RWPE2 (cell line): ENCODE results near the gene XK.

Experiments
- ATAC-seq: fragments of 200-7000 bp; cut with Tn5 transposase; 3 replicates; pipeline ENCODE4 v1.9.1; 2021; ENCODE audit warnings: low read depth
- DNase-seq: peaks from one replicate; pipeline ENCODE4 v3.0.0-alpha.2; 2020; ENCODE audit warnings: low spot score
- H3K27ac ChIP-seq: fragments of 450-650 bp; 2 replicates; pipeline ENCODE4 v1.5.1; 2017; ENCODE audit warnings: mild to moderate bottlenecking; ENCODE audit not compliant: poor library complexity, severe bottlenecking
- H3K27me3 ChIP-seq: fragments of 250-450 bp; sonication (Bioruptor Pico); 2 replicates; pipeline ENCODE4 v1.5.1; 2021; ENCODE audit warnings: mild to moderate bottlenecking, moderate library complexity; ENCODE audit not compliant: insufficient read depth, poor library complexity, severe bottlenecking
- H3K36me3 ChIP-seq: fragments of 250-450 bp; sonication (Bioruptor Pico); 2 replicates; pipeline ENCODE4 v1.5.1; 2020; ENCODE audit warnings: low read depth, mild to moderate bottlenecking, moderate library complexity
- H3K4me1 ChIP-seq: fragments of 250-450 bp; sonication (Bioruptor Pico); 2 replicates; pipeline ENCODE4 v1.5.1; 2021; ENCODE audit warnings: mild to moderate bottlenecking, moderate library complexity; ENCODE audit not compliant: insufficient read depth, poor library complexity, severe bottlenecking
- H3K4me3 ChIP-seq: fragments of 250-450 bp; sonication (Bioruptor Pico); 2 replicates; pipeline ENCODE4 v1.5.1; 2021; ENCODE audit warnings: mild to moderate bottlenecking, moderate library complexity; ENCODE audit not compliant: severe bottlenecking
- H3K9me3 ChIP-seq: fragments of 250-450 bp; sonication (Bioruptor Pico); 2 replicates; pipeline ENCODE4 v1.5.1; 2021; ENCODE audit warnings: mild to moderate bottlenecking, moderate library complexity; ENCODE audit not compliant: severe bottlenecking
- CTCF ChIP-seq: fragments of 450-650 bp; IDR thresholded peaks from one replicate; pipeline ENCODE4 v1.5.1; 2017; ENCODE audit warnings: mild to moderate bottlenecking, moderate library complexity; ENCODE audit not compliant: poor library complexity, severe bottlenecking

The XK gene

GRCh38 chrX:37678574-37678973 lies 7.0 kb upstream of the XK start:
- no peak overlapping the region for H3K4me3 ChIP-seq
- no peak for DNase-seq
- no peaks in the 10 kb centered on the region for H3K36me3 ChIP-seq
- TF ChIP-seq CTCF = no peak
- no peaks in the 10 kb centered on the region for H3K9me3 ChIP-seq
- H3K27ac ChIP-seq = no peak overlapping the region
- no peak for ATAC-seq
- no peaks in the 10 kb centered on the region for H3K27me3 ChIP-seq
- no peaks in the 10 kb centered on the region for H3K4me1 ChIP-seq

- Histone ChIP-seq H3K4me1 (no peaks in the 10 kb centered on the region), H3K27me3 (no peaks in the 10 kb centered on the region), H3K36me3 (no peaks in the 10 kb centered on the region), H3K27ac (no peak overlapping the region), H3K4me3 (no peak overlapping the region), H3K9me3 (no peaks in the 10 kb centered on the region)
- DNase-seq (no peak), ATAC-seq (no peak)
- TF ChIP-seq CTCF = no peak
Measured at GRCh38 chrX:37679230-37679629, 6.4 kb upstream of the XK start.

GRCh38 chrX:37679888-37680287 lies 5.7 kb upstream of the XK start:
- no peak for DNase-seq
- Histone ChIP-seq H3K4me3 (no peak overlapping the region), H3K36me3 (no peaks in the 10 kb centered on the region), H3K4me1 (no peaks in the 10 kb centered on the region), H3K27me3 (no peaks in the 10 kb centered on the region), H3K27ac (no peak overlapping the region), H3K9me3 (no peaks in the 10 kb centered on the region)
- no peak for TF ChIP-seq CTCF
- no peak for ATAC-seq

- Histone ChIP-seq H3K9me3 (no peaks in the 10 kb centered on the region), H3K27ac (no peak overlapping the region), H3K27me3 (no peaks in the 10 kb centered on the region), H3K4me3 (no peak overlapping the region), H3K36me3 (no peaks in the 10 kb centered on the region), H3K4me1 (no peaks in the 10 kb centered on the region)
- ATAC-seq = no peak
- no peak for DNase-seq
- no peak for TF ChIP-seq CTCF
Measured at GRCh38 chrX:37684426-37684825, 1.2 kb upstream of the XK start.

GRCh38 chrX:37684973-37685372 lies 618 bp upstream of the XK start:
- Histone ChIP-seq H3K4me3 (no peak overlapping the region), H3K36me3 (no peaks in the 10 kb centered on the region), H3K27me3 (no peaks in the 10 kb centered on the region), H3K4me1 (no peaks in the 10 kb centered on the region), H3K27ac (no peak overlapping the region), H3K9me3 (no peaks in the 10 kb centered on the region)
- ATAC-seq = no peak
- no peak for TF ChIP-seq CTCF
- DNase-seq = no peak
